H9 (cell line): Measurements from ENCODE around the gene CDC6. TPM values are rescaled to one million over a fixed set of nuclear protein-coding genes. Genes with fewer than 3 reads are reported as not detected.

ENCODE experiments used
- DNase-seq: peaks from one replicate; pipeline ENCODE4 v3.0.0-alpha.2; 2017
- H2AFZ ChIP-seq: one replicate; pipeline ENCODE4 v1.6.1; 2013; ENCODE audit warnings: mild to moderate bottlenecking, low read length, control low read depth, moderate library complexity
- H2AK5ac ChIP-seq: 2 replicates; pipeline ENCODE4 v1.6.1; 2013; ENCODE audit warnings: low read length, control low read depth, mixed read lengths; ENCODE audit not compliant: insufficient read length
- H2BK120ac ChIP-seq: one replicate; pipeline ENCODE4 v1.6.1; 2013; ENCODE audit warnings: low read depth, mild to moderate bottlenecking, low read length, control low read depth, inconsistent platforms; ENCODE audit not compliant: poor library complexity, severe bottlenecking
- H2BK12ac ChIP-seq: 2 replicates; pipeline ENCODE4 v1.6.1; 2013; ENCODE audit warnings: low read length, control low read depth, mixed read lengths, low read depth; ENCODE audit not compliant: insufficient read length
- H2BK15ac ChIP-seq: 2 replicates; pipeline ENCODE4 v1.6.1; 2013; ENCODE audit warnings: low read depth, low read length, control low read depth
- H2BK20ac ChIP-seq: one replicate; pipeline ENCODE4 v1.6.1; 2013; ENCODE audit warnings: low read depth, mild to moderate bottlenecking, low read length, control low read depth, inconsistent platforms; ENCODE audit not compliant: poor library complexity, severe bottlenecking
- H2BK5ac ChIP-seq: 2 replicates; pipeline ENCODE4 v1.6.1; 2013; ENCODE audit warnings: low read length, control low read depth, mixed read lengths; ENCODE audit not compliant: insufficient read length
- H3K14ac ChIP-seq: 2 replicates; pipeline ENCODE4 v1.6.1; 2013; ENCODE audit warnings: low read length, control low read depth; ENCODE audit not compliant: insufficient read depth
- H3K18ac ChIP-seq: 2 replicates; pipeline ENCODE4 v1.6.1; 2013; ENCODE audit warnings: low read depth, mild to moderate bottlenecking, mixed read lengths, low read length, control low read depth; ENCODE audit not compliant: insufficient read length
- H3K23ac ChIP-seq: 2 replicates; pipeline ENCODE4 v1.6.1; 2013; ENCODE audit warnings: low read length, control low read depth, mixed read lengths, low read depth; ENCODE audit not compliant: insufficient read length
- H3K23me2 ChIP-seq: 2 replicates; pipeline ENCODE4 v1.6.1; 2013; ENCODE audit warnings: low read depth, mild to moderate bottlenecking, mixed read lengths, low read length, control low read depth; ENCODE audit not compliant: insufficient read length, poor library complexity, severe bottlenecking
- H3K27ac ChIP-seq: 2 replicates; pipeline ENCODE4 v1.5.1; 2013; ENCODE audit warnings: low read length, control low read depth, mixed read lengths, low read depth; ENCODE audit not compliant: insufficient read length
- H3K27me3 ChIP-seq: 2 replicates; pipeline ENCODE4 v1.6.1; 2013; ENCODE audit warnings: low read length, control low read depth, inconsistent platforms; ENCODE audit not compliant: insufficient read depth
- H3K4ac ChIP-seq: 2 replicates; pipeline ENCODE4 v1.6.1; 2013; ENCODE audit warnings: low read depth, mild to moderate bottlenecking, control low read depth, inconsistent platforms, low read length, moderate library complexity
- H3K4me1 ChIP-seq: 2 replicates; pipeline ENCODE4 v1.6.1; 2013; ENCODE audit warnings: low read length, control low read depth, inconsistent platforms; ENCODE audit not compliant: insufficient read depth
- H3K4me2 ChIP-seq: 2 replicates; pipeline ENCODE4 v1.6.1; 2013; ENCODE audit warnings: low read length, control low read depth, mixed read lengths; ENCODE audit not compliant: insufficient read length, insufficient read depth
- H3K56ac ChIP-seq: 2 replicates; pipeline ENCODE4 v1.6.1; 2013; ENCODE audit warnings: low read depth, mild to moderate bottlenecking, mixed read lengths, low read length, control low read depth; ENCODE audit not compliant: insufficient read length
- H3K79me1 ChIP-seq: 2 replicates; pipeline ENCODE4 v1.6.1; 2013; ENCODE audit warnings: low read depth, mild to moderate bottlenecking, moderate library complexity, low read length, control low read depth, inconsistent platforms; ENCODE audit not compliant: insufficient read depth, poor library complexity, severe bottlenecking
- H3K79me2 ChIP-seq: 2 replicates; pipeline ENCODE4 v1.6.1; 2013; ENCODE audit warnings: low read length, control low read depth, inconsistent platforms; ENCODE audit not compliant: insufficient read depth
- H3K9ac ChIP-seq: 2 replicates; pipeline ENCODE4 v1.6.1; 2013; ENCODE audit warnings: low read length, control low read depth, mixed read lengths; ENCODE audit not compliant: insufficient read length; ENCODE audit errors: extremely low read depth
- H3K9me3 ChIP-seq: one replicate; pipeline ENCODE4 v1.6.1; 2013; ENCODE audit warnings: low read depth, low read length, inconsistent platforms; ENCODE audit not compliant: control insufficient read depth
- H3T11ph ChIP-seq: one replicate; pipeline ENCODE4 v1.6.1; 2013; ENCODE audit warnings: mild to moderate bottlenecking, low read length, control low read depth, inconsistent platforms
- H4K20me1 ChIP-seq: one replicate; pipeline ENCODE4 v1.6.1; 2013; ENCODE audit not compliant: control insufficient read depth, insufficient read length, insufficient read depth
- H4K5ac ChIP-seq: 2 replicates; pipeline ENCODE4 v1.6.1; 2013; ENCODE audit warnings: low read depth, mild to moderate bottlenecking, mixed read lengths, low read length, control low read depth; ENCODE audit not compliant: insufficient read length
- H4K8ac ChIP-seq: replicated peaks from 2 replicates; pipeline ENCODE4 v1.6.1; 2013; ENCODE audit warnings: low read length, control low read depth, mixed read lengths, low read depth; ENCODE audit not compliant: insufficient read length
- H4K91ac ChIP-seq: 2 replicates; pipeline ENCODE4 v1.6.1; 2013; ENCODE audit warnings: low read depth, mild to moderate bottlenecking, moderate library complexity, mixed read lengths, low read length, control low read depth; ENCODE audit not compliant: insufficient read length
- H3K27ac Mint-ChIP-seq, 3 experiments: 2 replicates in 2 of 3; 3 replicates in 1 of 3; pipeline ENCODE4 v1.8.0; 2020 to 2021; ENCODE audit warnings: mixed read lengths in 3 of 3, mild to moderate bottlenecking in 1 of 3, moderate library complexity in 1 of 3
- H3K27me3 Mint-ChIP-seq: 2 replicates; pipeline ENCODE4 v1.8.0; 2021; ENCODE audit warnings: low read depth, mild to moderate bottlenecking, moderate library complexity, mixed read lengths
- H3K36me3 Mint-ChIP-seq, 3 experiments: 2 replicates in 2 of 3; 3 replicates in 1 of 3; pipeline ENCODE4 v1.8.0; 2020 to 2021; ENCODE audit warnings: low read depth in 3 of 3, mixed read lengths in 3 of 3; ENCODE audit not compliant: insufficient read depth in 1 of 3
- H3K4me1 Mint-ChIP-seq, 2 experiments: 2 replicates each; pipeline ENCODE4 v1.8.0; 2020; ENCODE audit warnings: mixed read lengths in 2 of 2
- H3K4me3 Mint-ChIP-seq, 2 experiments: 2 replicates in 1 of 2; 3 replicates in 1 of 2; pipeline ENCODE4 v1.8.0; 2020 to 2021; ENCODE audit warnings: mild to moderate bottlenecking in 2 of 2, mixed read lengths in 2 of 2, moderate library complexity in 1 of 2
- H3K9me3 Mint-ChIP-seq, 2 experiments: 2 replicates in 1 of 2; 3 replicates in 1 of 2; pipeline ENCODE4 v1.8.0; 2020; ENCODE audit warnings: mild to moderate bottlenecking in 2 of 2, mixed read lengths in 2 of 2, moderate library complexity in 1 of 2
- CTCF ChIP-seq: fragments of 200-600 bp; sonication (generic); conservative IDR thresholded peaks from 3 replicates; pipeline ENCODE4 v1.8.0; 2021; ENCODE audit warnings: antibody characterized with exemption, mild to moderate bottlenecking
- WGBS: extraction: QIAGEN DNeasy Blood & Tissue Kit; methylation state at CpG from one replicate; pipeline ENCODE4 v1.1.7; 2013; ENCODE audit warnings: missing lambda C conversion rate, low lambda C conversion rate, mixed read lengths; ENCODE audit not compliant: insufficient read length; ENCODE audit errors: extremely low coverage; 5-methylcytosine and 5-hydroxymethylcytosine counted together
- total RNA-seq: library from RNA; stranded (reverse); gene quantifications from 2 replicates; pipeline ENCODE4 v1.2.1, GENCODE V29; 2021

CDC6 gene
- total RNA-seq, 1 experiment from 2014 or later = 131 TPM

DNA sequence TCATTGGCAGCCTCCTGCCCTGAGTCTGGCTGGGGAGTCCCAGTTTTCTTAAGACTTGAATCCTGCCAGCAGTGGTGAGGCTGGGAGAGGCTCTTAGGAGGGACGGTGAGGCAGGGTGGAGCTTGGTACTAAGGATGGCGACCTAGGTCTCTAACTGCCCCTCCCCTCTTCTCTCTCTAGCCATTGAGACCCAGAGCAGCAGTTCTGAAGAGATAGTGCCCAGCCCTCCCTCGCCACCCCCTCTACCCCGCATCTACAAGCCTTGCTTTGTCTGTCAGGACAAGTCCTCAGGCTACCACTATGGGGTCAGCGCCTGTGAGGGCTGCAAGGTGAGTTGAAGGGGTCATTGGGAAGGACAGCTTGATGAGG, 60.4 kb downstream of the CDC6 start:
- TF ChIP-seq CTCF = no peak
- Mint-ChIP-seq H3K27ac (no peak overlapping the region; a peak in 1 of 7 replicates), H3K27me3 (peaks cover 88% of the 10 kb centered on the region), H3K36me3 (peaks cover 15 to 28% (median 24%) of the 10 kb centered on the region in 3 experiments; a peak in 6 of 7 replicates), H3K9me3 (no peaks in the 10 kb centered on the region), H3K4me1 (peaks cover 76 to 80% of the 10 kb centered on the region in 2 experiments), H3K4me3 (peak overlapping the region; percentile 35 to 72)
- no peak overlapping the region for H3K27ac ChIP-seq
- WGBS = no CpG with 5 or more reads among the region's 5 CpGs
- no peak overlapping the region for H2BK5ac ChIP-seq
- H3K27me3 ChIP-seq = peaks cover 13% of the 10 kb centered on the region; the same call in 1 of the 2 replicates
- H2BK12ac ChIP-seq = no peak overlapping the region
- H2AFZ ChIP-seq = no peak overlapping the region
- H3K18ac ChIP-seq = no peak overlapping the region
- no peak overlapping the region for H2BK15ac ChIP-seq
- H2BK20ac ChIP-seq = no peak overlapping the region
- peak overlapping the region; percentile 29 for H3K4me2 ChIP-seq
- H2BK120ac ChIP-seq = no peak overlapping the region
- no peak overlapping the region for H3K9ac ChIP-seq
- no peak overlapping the region for H2AK5ac ChIP-seq
- peak; percentile 59 for DNase-seq
- H4K8ac ChIP-seq = no peak overlapping the region
- H3T11ph ChIP-seq = no peak overlapping the region
- H3K4ac ChIP-seq = no peak overlapping the region
- H3K79me1 ChIP-seq = no peaks in the 10 kb centered on the region
- H4K91ac ChIP-seq = no peak overlapping the region
- no peaks in the 10 kb centered on the region for H3K79me2 ChIP-seq
- peaks cover 22% of the 10 kb centered on the region for H3K4me1 ChIP-seq
- no peak overlapping the region for H4K5ac ChIP-seq
- no peaks in the 10 kb centered on the region for H3K9me3 ChIP-seq
- H3K23ac ChIP-seq = no peak overlapping the region
- H3K14ac ChIP-seq = no peak overlapping the region
- H3K23me2 ChIP-seq = peaks cover 11% of the 10 kb centered on the region
- H4K20me1 ChIP-seq = no peaks in the 10 kb centered on the region
- no peak overlapping the region for H3K56ac ChIP-seq
